Lower leg skin (tissue), 3 donors: ENCODE data around the gene ATXN3L.

Source experiments
- CTCF ChIP-seq, 3 donors: fragments of 450-650 bp; IDR thresholded peaks; one replicate each; pipeline ENCODE4 v1.5.1; 2016; ENCODE audit warnings: antibody characterized with exemption in 3 of 3, mild to moderate bottlenecking in 3 of 3, moderate library complexity in 2 of 3
- POLR2A ChIP-seq, 2 donors: fragments of 450-650 bp; IDR thresholded peaks; one replicate each; pipeline ENCODE4 v1.6.1; 2016 to 2017; ENCODE audit warnings: antibody characterized with exemption in 2 of 2, mild to moderate bottlenecking in 1 of 2, moderate library complexity in 1 of 2

GRCh38 chrX:13293700-13294099, 26.2 kb downstream of the ATXN3L start:
- TF ChIP-seq CTCF (IDR thresholded peaks at IDR 0.05), result no peak
- TF ChIP-seq POLR2A (IDR thresholded peaks at IDR 0.05), result no peak
